Thyroid gland (tissue), 4 donors: ENCODE measurements around the gene AP3B1.

Experiments used
- CTCF ChIP-seq, 6 experiments: fragments of 200-600 bp in 3 of 6; fragments of 450-650 bp in 3 of 6; sonication (generic) in 3 of 6; IDR thresholded peaks; one replicate each; pipeline ENCODE4 v1.5.1; 2016 to 2019; ENCODE audit warnings: antibody characterized with exemption in 6 of 6, mild to moderate bottlenecking in 2 of 6, inconsistent platforms in 1 of 6, moderate library complexity in 1 of 6
- POLR2A ChIP-seq, 2 donors: fragments of 450-650 bp; IDR thresholded peaks; one replicate each; pipeline ENCODE4 v1.6.1; 2017; ENCODE audit warnings: antibody characterized with exemption in 2 of 2, mild to moderate bottlenecking in 2 of 2, moderate library complexity in 1 of 2

- TF ChIP-seq CTCF (IDR thresholded peaks at IDR 0.05) (no peak), POLR2A (IDR thresholded peaks at IDR 0.05) (no peak)
These were observed 218.1 kb downstream of the AP3B1 start for GRCh38 chr5:78076351-78076750.
